Activated CD8-positive, alpha-beta memory T cell treated with anti-CD3 and anti-CD28 coated beads for 4 hours (primary cell): ENCODE data around the gene APC2.
"Not testable (repeated sequence)": the region's sequence is repeated elsewhere in the genome, so short reads cannot be mapped to it uniquely, and the experiment has no call there.

Experiments used
- DNase-seq, 2 donors: peaks; one replicate each; pipeline ENCODE4 v3.0.0-alpha.2; 2020; ENCODE audit warnings: low read depth in 2 of 2

Gene APC2

GRCh38 chr19:1416014-1416841 lies 33.7 kb upstream of the APC2 start:
- no peak for DNase-seq

GRCh38 chr19:1417145-1417544 lies 32.8 kb upstream of the APC2 start:
- DNase-seq: no peak

GRCh38 chr19:1417681-1418495 lies 32.0 kb upstream of the APC2 start:
- DNase-seq: no peak

- DNase-seq: no peak
Observed at GRCh38 chr19:1418496-1418775, 31.5 kb upstream of the APC2 start.

GRCh38 chr19:1418951-1419738 lies 30.8 kb upstream of the APC2 start:
- DNase-seq: no peak

GRCh38 chr19:1420085-1420484 lies 29.8 kb upstream of the APC2 start:
- DNase-seq: not testable (repeated sequence)

- no peak for DNase-seq
Observed at GRCh38 chr19:1420590-1420989, 29.3 kb upstream of the APC2 start.

GRCh38 chr19:1421218-1421957 lies 28.5 kb upstream of the APC2 start:
- no peak for DNase-seq

GRCh38 chr19:1421958-1422305 lies 28.0 kb upstream of the APC2 start:
- no peak for DNase-seq

GRCh38 chr19:1422360-1422759 lies 27.6 kb upstream of the APC2 start:
- no peak for DNase-seq

GRCh38 chr19:1422943-1423342 lies 27.0 kb upstream of the APC2 start:
- no peak for DNase-seq

- no peak for DNase-seq
Observed at GRCh38 chr19:1423436-1424191, 26.3 kb upstream of the APC2 start.

- no peak for DNase-seq
Observed at GRCh38 chr19:1424192-1424955, 25.5 kb upstream of the APC2 start.

GRCh38 chr19:1425102-1425837 lies 24.7 kb upstream of the APC2 start:
- no peak for DNase-seq

GRCh38 chr19:1425902-1426301 lies 24.0 kb upstream of the APC2 start:
- no peak for DNase-seq

- no peak for DNase-seq
Observed at GRCh38 chr19:1426736-1427135, 23.2 kb upstream of the APC2 start.

- DNase-seq: no peak
Observed at GRCh38 chr19:1427221-1427920, 22.6 kb upstream of the APC2 start.

GRCh38 chr19:1428738-1429391 lies 21.1 kb upstream of the APC2 start:
- DNase-seq: no peak

GRCh38 chr19:1429750-1430149 lies 20.2 kb upstream of the APC2 start:
- DNase-seq: no peak
